H7 (cell line): ENCODE data around the gene GPR176. TPM values are rescaled to one million over a fixed set of nuclear protein-coding genes. Genes with fewer than 3 reads are reported as not detected.
A peak's percentile ranks its signal among the peaks of the same experiment; 100 is the strongest.

Source experiments
- DNase-seq: peaks from one replicate; pipeline ENCODE4 v3.0.0; 2012
- H3K27me3 ChIP-seq: 2 replicates; pipeline ENCODE4 v1.6.0; 2011; ENCODE audit warnings: mild to moderate bottlenecking, low read length; ENCODE audit not compliant: control insufficient read depth, insufficient read depth
- H3K36me3 ChIP-seq: replicated peaks from 2 replicates; pipeline ENCODE4 v1.5.1; 2011; ENCODE audit warnings: low read length; ENCODE audit not compliant: control insufficient read depth, insufficient read depth
- H3K4me3 ChIP-seq: 2 replicates; pipeline ENCODE4 v1.5.1; 2011; ENCODE audit warnings: low read depth, mild to moderate bottlenecking, control low read depth, low read length, moderate library complexity; ENCODE audit not compliant: insufficient read depth
- total RNA-seq: library from RNA; depleted of rRNA; stranded (reverse); fragments of >200 nt; shearing (Covaris generic); gene quantifications from 2 replicates; pipeline ENCODE4 v1.2.3, GENCODE V29; 2014; rRNA removed

GPR176 gene
- total RNA-seq, 1 experiment from 2014 or later, result 30.1 TPM

DNA sequence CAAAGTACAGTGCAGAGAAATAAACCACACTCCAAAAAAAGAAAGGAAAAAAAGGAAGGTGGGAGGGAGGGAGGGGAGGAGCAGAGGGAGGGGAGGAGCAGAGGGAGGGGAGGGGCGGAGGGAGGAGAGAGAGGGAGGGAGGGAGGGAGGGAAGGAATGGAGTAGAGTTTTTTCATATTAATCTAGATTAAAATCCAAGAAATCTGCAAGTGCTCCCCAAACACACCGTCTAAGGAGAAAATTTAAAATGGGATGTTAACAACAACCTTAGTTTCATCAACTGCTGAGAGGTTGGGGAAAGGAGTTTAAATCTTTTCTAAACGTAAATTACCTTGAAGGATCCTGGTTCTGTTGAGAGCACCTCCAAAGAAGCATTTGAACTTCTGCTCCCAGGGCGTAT, 144.0 kb downstream of the GPR176 start:
- Histone ChIP-seq H3K36me3 (no peaks in the 10 kb centered on the region), H3K4me3 (no peak overlapping the region), H3K27me3 (no peaks in the 10 kb centered on the region)
- peak; percentile 45 for DNase-seq

DNA sequence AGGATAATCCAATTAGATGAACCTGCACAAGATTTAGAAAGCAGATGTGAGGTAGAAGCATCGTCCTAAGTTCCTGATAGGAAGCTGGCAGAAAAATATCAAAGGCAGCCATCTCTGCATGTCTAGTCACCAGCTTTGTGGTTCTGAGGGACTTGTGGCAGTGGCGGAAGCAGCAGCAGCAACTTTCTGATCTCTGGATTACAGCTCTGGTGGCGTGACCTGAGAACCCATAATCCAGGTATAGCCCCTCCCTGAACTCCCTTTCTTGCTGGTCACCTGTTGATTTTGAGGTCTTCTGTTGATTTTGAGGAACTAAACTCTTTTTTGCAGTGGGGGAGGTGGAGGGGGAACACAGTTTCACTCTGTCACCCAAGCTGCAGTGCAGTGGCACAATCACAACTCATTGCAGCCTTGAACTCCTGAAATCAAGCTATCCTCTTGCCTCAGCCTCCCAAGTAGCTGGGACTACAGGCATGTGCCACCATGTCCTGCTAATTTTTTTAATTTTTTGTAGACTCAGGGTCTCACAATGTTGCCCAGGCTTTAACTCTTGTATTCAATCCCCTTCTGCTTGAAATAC, 145.3 kb downstream of the GPR176 start:
- no peaks in the 10 kb centered on the region for H3K27me3 ChIP-seq
- no peak for DNase-seq

GRCh38 chr15:39770748-39771689, 149.0 kb downstream of the GPR176 start:
- H3K27me3 ChIP-seq, result no peaks in the 10 kb centered on the region
- no peaks in the 10 kb centered on the region for H3K36me3 ChIP-seq
- no peak for DNase-seq
- no peak overlapping the region for H3K4me3 ChIP-seq

More for the DNA sequence above, 145.3 kb downstream of the GPR176 start:
- H3K36me3 ChIP-seq, result no peaks in the 10 kb centered on the region
- H3K4me3 ChIP-seq, result no peak overlapping the region

- peak; percentile 56 for DNase-seq
- Histone ChIP-seq H3K4me3 (no peak overlapping the region), H3K27me3 (no peaks in the 10 kb centered on the region), H3K36me3 (no peaks in the 10 kb centered on the region)
These were observed 152.1 kb downstream of the GPR176 start for GRCh38 chr15:39767921-39768320.

DNA sequence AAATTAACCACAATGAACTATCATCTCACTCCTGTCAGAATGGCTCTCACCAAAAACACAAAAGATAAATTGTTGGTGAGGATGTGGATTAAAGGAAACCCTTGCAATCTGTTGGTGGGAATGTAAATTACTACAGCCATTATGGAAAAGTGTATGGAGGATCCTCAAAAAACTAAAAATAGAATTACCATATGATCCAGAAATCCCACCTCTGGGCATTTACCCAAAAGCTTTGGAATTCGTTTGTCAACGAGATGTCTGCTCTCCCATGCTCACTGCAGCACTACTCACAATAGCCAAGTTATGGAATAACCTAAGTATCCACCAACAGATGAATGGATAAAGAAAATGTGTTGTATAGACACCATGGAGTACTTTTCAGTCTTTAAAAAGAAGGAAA, 159.1 kb downstream of the GPR176 start:
- Histone ChIP-seq H3K36me3 (no peaks in the 10 kb centered on the region), H3K27me3 (no peaks in the 10 kb centered on the region), H3K4me3 (no peak overlapping the region)
- no peak for DNase-seq

GRCh38 chr15:39756806-39757522, 163.1 kb downstream of the GPR176 start:
- Histone ChIP-seq H3K36me3 (no peaks in the 10 kb centered on the region), H3K27me3 (no peaks in the 10 kb centered on the region), H3K4me3 (no peak overlapping the region)
- DNase-seq, result no peak

DNA sequence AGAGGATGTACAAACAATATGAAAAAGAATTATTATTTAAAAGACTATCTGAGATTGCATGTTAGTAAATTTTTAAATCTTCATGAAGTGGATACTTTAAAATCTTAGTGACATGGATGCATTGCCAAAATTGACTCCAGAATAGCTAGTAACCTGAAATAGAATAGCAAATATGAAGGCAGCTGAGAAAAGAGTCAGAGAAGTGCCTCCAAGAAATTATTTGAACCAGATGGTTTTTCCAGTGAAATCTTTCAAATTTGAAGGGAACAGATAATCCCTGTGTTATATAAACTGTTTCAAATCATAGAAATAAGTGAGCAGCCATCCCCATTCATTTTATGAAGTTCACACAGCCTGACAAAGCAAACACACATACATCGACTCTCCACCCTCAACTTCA, 167.1 kb downstream of the GPR176 start:
- Histone ChIP-seq H3K36me3 (no peaks in the 10 kb centered on the region), H3K4me3 (no peak overlapping the region), H3K27me3 (no peaks in the 10 kb centered on the region)
- no peak for DNase-seq

DNA sequence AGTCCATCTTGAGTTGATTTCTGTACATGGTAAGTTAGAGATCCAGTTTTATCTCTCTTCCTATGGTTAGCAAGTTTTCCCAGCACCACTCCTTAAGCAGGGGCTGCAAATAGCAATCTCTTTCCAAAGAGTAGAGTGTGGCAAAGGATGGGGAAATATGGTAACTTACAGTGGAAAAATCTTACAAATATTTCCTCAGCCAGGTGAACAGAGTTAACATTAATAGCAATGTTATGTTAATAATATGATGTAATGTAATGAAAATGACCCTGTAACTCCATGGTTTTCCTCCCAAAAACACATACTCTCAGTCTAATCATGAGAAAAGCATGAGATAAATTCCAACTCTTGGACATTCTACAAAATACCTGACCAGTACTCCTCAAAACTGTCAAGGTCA, 167.8 kb downstream of the GPR176 start:
- no peaks in the 10 kb centered on the region for H3K36me3 ChIP-seq
- no peak for DNase-seq
- H3K27me3 ChIP-seq, result no peaks in the 10 kb centered on the region
- no peak overlapping the region for H3K4me3 ChIP-seq

Other genes starting within 250 kb of the GPR176 start
- 0.15 and 0.52 TPM in 2 replicates for gene FSIP1, start 137.4 kb downstream of the GPR176 start, total RNA-seq
- 44.1 and 74.6 TPM in 2 replicates for gene EIF2AK4, start 13.8 kb upstream of the GPR176 start, total RNA-seq
- gene SRP14, start 118.9 kb upstream of the GPR176 start, total RNA-seq, result 148 and 156 TPM in 2 replicates
- gene BMF, start 188.6 kb upstream of the GPR176 start, total RNA-seq, result 11.9 and 12.4 TPM in 2 replicates
- 87.4 and 126 TPM in 2 replicates for gene BUB1B, start 240.8 kb upstream of the GPR176 start, total RNA-seq